ENCODE results near the gene KPNA1.
A peak's percentile ranks its signal among the peaks of the same experiment; 100 is the strongest.
"Not testable (repeated sequence)": the region's sequence is repeated elsewhere in the genome, so short reads cannot be mapped to it uniquely, and the experiment has no call there.

The KPNA1 gene

GRCh38 chr3:122457706-122458105, 57.0 kb downstream of the KPNA1 start:
- Histone ChIP-seq H3K9me3 (ENCODE audit: low read length) (no peaks in the 10 kb centered on the region), H3K36me3 (ENCODE audit: insufficient read depth, low read length) (peaks cover 70% of the 10 kb centered on the region), H3K27me3 (ENCODE audit: insufficient read depth, low read length) (no peaks in the 10 kb centered on the region), H2AFZ (ENCODE audit: low read depth, low read length) (no peak overlapping the region), H3K4me1 (ENCODE audit: insufficient read depth, low read length) (no peaks in the 10 kb centered on the region), H3K4me3 (ENCODE audit: low read length) (no peak overlapping the region)

- H3K9me3 ChIP-seq (ENCODE audit: low read length), result no peaks in the 10 kb centered on the region
- H3K4me3 ChIP-seq (ENCODE audit: low read length), result no peak overlapping the region
- no peaks in the 10 kb centered on the region for H3K27me3 ChIP-seq (ENCODE audit: insufficient read depth, low read length)
- peaks cover 72% of the 10 kb centered on the region for H3K36me3 ChIP-seq (ENCODE audit: insufficient read depth, low read length)
- no peaks in the 10 kb centered on the region for H3K4me1 ChIP-seq (ENCODE audit: insufficient read depth, low read length)
- no peak overlapping the region for H2AFZ ChIP-seq (ENCODE audit: low read depth, low read length)
Observed at GRCh38 chr3:122456074-122456473, 58.7 kb downstream of the KPNA1 start.

GRCh38 chr3:122451371-122451770, 63.4 kb downstream of the KPNA1 start:
- Histone ChIP-seq H3K4me3 (ENCODE audit: low read length) (no peak overlapping the region), H2AFZ (ENCODE audit: low read depth, low read length) (no peak overlapping the region), H3K36me3 (ENCODE audit: insufficient read depth, low read length) (peaks cover 58% of the 10 kb centered on the region)

GRCh38 chr3:122448218-122448617, 66.5 kb downstream of the KPNA1 start:
- peaks cover 55% of the 10 kb centered on the region for H3K36me3 ChIP-seq (ENCODE audit: insufficient read depth, low read length)
- H3K9me3 ChIP-seq (ENCODE audit: low read length); H3K27me3 ChIP-seq (ENCODE audit: insufficient read depth, low read length); H3K4me3 ChIP-seq (ENCODE audit: low read length); H3K4me1 ChIP-seq (ENCODE audit: insufficient read depth, low read length); H2AFZ ChIP-seq (ENCODE audit: low read depth, low read length): not testable (repeated sequence)

More at GRCh38 chr3:122451371-122451770, 63.4 kb downstream of the KPNA1 start:
- H3K9me3 ChIP-seq (ENCODE audit: low read length), result peaks cover 6% of the 10 kb centered on the region
- H3K27me3 ChIP-seq (ENCODE audit: insufficient read depth, low read length), result no peaks in the 10 kb centered on the region
- no peaks in the 10 kb centered on the region for H3K4me1 ChIP-seq (ENCODE audit: insufficient read depth, low read length)

- not testable (repeated sequence) for H3K4me3 ChIP-seq (ENCODE audit: low read length); H2AFZ ChIP-seq (ENCODE audit: low read depth, low read length); H3K4me1 ChIP-seq (ENCODE audit: insufficient read depth, low read length); H3K9me3 ChIP-seq (ENCODE audit: low read length); H3K27me3 ChIP-seq (ENCODE audit: insufficient read depth, low read length)
- peaks cover 48% of the 10 kb centered on the region for H3K36me3 ChIP-seq (ENCODE audit: insufficient read depth, low read length)
Observed at GRCh38 chr3:122444491-122444887, 70.2 kb downstream of the KPNA1 start.

- H3K9me3 ChIP-seq (ENCODE audit: low read length); H3K4me3 ChIP-seq (ENCODE audit: low read length); H2AFZ ChIP-seq (ENCODE audit: low read depth, low read length); H3K27me3 ChIP-seq (ENCODE audit: insufficient read depth, low read length); H3K4me1 ChIP-seq (ENCODE audit: insufficient read depth, low read length): not testable (repeated sequence)
- peaks cover 48% of the 10 kb centered on the region for H3K36me3 ChIP-seq (ENCODE audit: insufficient read depth, low read length)
Observed at GRCh38 chr3:122443762-122444490, 70.8 kb downstream of the KPNA1 start.

- Histone ChIP-seq H3K36me3 (ENCODE audit: insufficient read depth, low read length) (peaks cover 48% of the 10 kb centered on the region), H3K9me3 (ENCODE audit: low read length) (no peaks in the 10 kb centered on the region), H3K4me1 (ENCODE audit: insufficient read depth, low read length) (no peaks in the 10 kb centered on the region), H2AFZ (ENCODE audit: low read depth, low read length) (no peak overlapping the region), H3K4me3 (ENCODE audit: low read length) (no peak overlapping the region), H3K27me3 (ENCODE audit: insufficient read depth, low read length) (no peaks in the 10 kb centered on the region)
Observed at GRCh38 chr3:122443090-122443489, 71.6 kb downstream of the KPNA1 start.

GRCh38 chr3:122435950-122436349, 78.8 kb downstream of the KPNA1 start:
- H3K9me3 ChIP-seq (ENCODE audit: low read length), result no peaks in the 10 kb centered on the region
- peaks cover 76% of the 10 kb centered on the region for H3K36me3 ChIP-seq (ENCODE audit: insufficient read depth, low read length)
- no peaks in the 10 kb centered on the region for H3K4me1 ChIP-seq (ENCODE audit: insufficient read depth, low read length)
- H3K27me3 ChIP-seq (ENCODE audit: insufficient read depth, low read length), result no peaks in the 10 kb centered on the region
- no peak overlapping the region for H2AFZ ChIP-seq (ENCODE audit: low read depth, low read length)
- H3K4me3 ChIP-seq (ENCODE audit: low read length), result no peak overlapping the region

GRCh38 chr3:122430371-122430770, 84.4 kb downstream of the KPNA1 start:
- Histone ChIP-seq H3K4me1 (ENCODE audit: insufficient read depth, low read length) (no peaks in the 10 kb centered on the region), H3K36me3 (ENCODE audit: insufficient read depth, low read length) (peaks cover 76% of the 10 kb centered on the region), H3K4me3 (ENCODE audit: low read length) (no peak overlapping the region), H3K9me3 (ENCODE audit: low read length) (no peaks in the 10 kb centered on the region), H3K27me3 (ENCODE audit: insufficient read depth, low read length) (no peaks in the 10 kb centered on the region), H2AFZ (ENCODE audit: low read depth, low read length) (no peak overlapping the region)

- no peak overlapping the region for H2AFZ ChIP-seq (ENCODE audit: low read depth, low read length)
- peaks cover 70% of the 10 kb centered on the region for H3K36me3 ChIP-seq (ENCODE audit: insufficient read depth, low read length)
- H3K27me3 ChIP-seq (ENCODE audit: insufficient read depth, low read length), result no peaks in the 10 kb centered on the region
- no peaks in the 10 kb centered on the region for H3K4me1 ChIP-seq (ENCODE audit: insufficient read depth, low read length)
- no peak overlapping the region for H3K4me3 ChIP-seq (ENCODE audit: low read length)
- no peaks in the 10 kb centered on the region for H3K9me3 ChIP-seq (ENCODE audit: low read length)
Observed at GRCh38 chr3:122427857-122428471, 86.8 kb downstream of the KPNA1 start.

GRCh38 chr3:122421836-122422235, 92.9 kb downstream of the KPNA1 start:
- no peaks in the 10 kb centered on the region for H3K27me3 ChIP-seq (ENCODE audit: insufficient read depth, low read length)
- no peaks in the 10 kb centered on the region for H3K9me3 ChIP-seq (ENCODE audit: low read length)
- H3K36me3 ChIP-seq (ENCODE audit: insufficient read depth, low read length), result peaks cover 50% of the 10 kb centered on the region
- H3K4me1 ChIP-seq (ENCODE audit: insufficient read depth, low read length), result peaks cover 5% of the 10 kb centered on the region
- no peak overlapping the region for H2AFZ ChIP-seq (ENCODE audit: low read depth, low read length)
- H3K4me3 ChIP-seq (ENCODE audit: low read length), result no peak overlapping the region

GRCh38 chr3:122421101-122421500, 93.6 kb downstream of the KPNA1 start:
- no peaks in the 10 kb centered on the region for H3K9me3 ChIP-seq (ENCODE audit: low read length)
- H3K27me3 ChIP-seq (ENCODE audit: insufficient read depth, low read length), result no peaks in the 10 kb centered on the region
- H3K36me3 ChIP-seq (ENCODE audit: insufficient read depth, low read length), result peaks cover 43% of the 10 kb centered on the region
- H3K4me1 ChIP-seq (ENCODE audit: insufficient read depth, low read length), result peaks cover 7% of the 10 kb centered on the region
- H2AFZ ChIP-seq (ENCODE audit: low read depth, low read length), result no peak overlapping the region
- H3K4me3 ChIP-seq (ENCODE audit: low read length), result no peak overlapping the region

GRCh38 chr3:122416966-122417365, 97.8 kb downstream of the KPNA1 start:
- Histone ChIP-seq H3K4me1 (ENCODE audit: insufficient read depth, low read length) (peaks cover 18% of the 10 kb centered on the region), H3K27me3 (ENCODE audit: insufficient read depth, low read length) (no peaks in the 10 kb centered on the region), H3K36me3 (ENCODE audit: insufficient read depth, low read length) (peaks cover 13% of the 10 kb centered on the region), H3K4me3 (ENCODE audit: low read length) (peak overlapping the region; percentile 70), H2AFZ (ENCODE audit: low read depth, low read length) (no peak overlapping the region), H3K9me3 (ENCODE audit: low read length) (no peaks in the 10 kb centered on the region)
